ENCODE results near the gene ERBB4. TPM values are rescaled to one million over a fixed set of nuclear protein-coding genes. Genes with fewer than 3 reads are reported as not detected.

Gene ERBB4
- total RNA-seq, 1 donor from 2014 or later = 0.36 TPM

GRCh38 chr2:212173756-212174510 lies 364.7 kb downstream of the ERBB4 start:
- no peak for DNase-seq (ENCODE audit: low spot score)
- Mint-ChIP-seq H3K36me3 (ENCODE audit: low read depth, unreplicated experiment) (no peaks in the 10 kb centered on the region), H3K27ac (ENCODE audit: unreplicated experiment) (no peak overlapping the region), H3K4me3 (ENCODE audit: unreplicated experiment) (no peak overlapping the region), H3K4me1 (ENCODE audit: unreplicated experiment) (no peaks in the 10 kb centered on the region), H3K9me3 (ENCODE audit: unreplicated experiment) (no peaks in the 10 kb centered on the region), H3K27me3 (ENCODE audit: unreplicated experiment) (no peaks in the 10 kb centered on the region)
- no peak for TF ChIP-seq CTCF (IDR thresholded peaks at IDR 0.05; ENCODE audit: unreplicated experiment)

DNA sequence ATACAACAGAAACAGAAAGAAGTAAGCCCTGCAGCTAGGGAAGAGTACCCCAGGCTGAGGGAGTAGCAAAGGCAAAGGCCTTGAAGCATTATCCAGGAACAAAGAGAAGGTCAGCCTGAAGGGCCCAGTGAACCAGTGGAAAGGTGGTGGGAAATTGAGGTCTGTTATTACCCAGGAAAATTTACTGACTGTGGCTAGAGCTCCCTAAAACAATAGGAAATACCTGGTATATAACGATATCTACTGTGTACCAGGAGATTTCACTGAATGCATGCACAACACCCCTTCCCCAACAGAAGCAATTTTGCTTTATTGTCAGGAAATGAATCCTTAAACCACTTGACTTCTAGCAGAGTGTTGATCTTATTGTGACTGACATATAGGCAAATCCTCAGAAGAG lies 365.3 kb downstream of the ERBB4 start:
- H3K9me3 Mint-ChIP-seq (ENCODE audit: unreplicated experiment) = no peaks in the 10 kb centered on the region
- H3K4me3 Mint-ChIP-seq (ENCODE audit: unreplicated experiment) = no peak overlapping the region
- no peak overlapping the region for H3K27ac Mint-ChIP-seq (ENCODE audit: unreplicated experiment)
- no peak for TF ChIP-seq CTCF (IDR thresholded peaks at IDR 0.05; ENCODE audit: unreplicated experiment)
- DNase-seq (ENCODE audit: low spot score) = no peak
- H3K36me3 Mint-ChIP-seq (ENCODE audit: low read depth, unreplicated experiment) = no peaks in the 10 kb centered on the region
- H3K27me3 Mint-ChIP-seq (ENCODE audit: unreplicated experiment) = no peaks in the 10 kb centered on the region
- H3K4me1 Mint-ChIP-seq (ENCODE audit: unreplicated experiment) = no peaks in the 10 kb centered on the region

- H3K4me1 Mint-ChIP-seq (ENCODE audit: unreplicated experiment) = no peaks in the 10 kb centered on the region
- H3K9me3 Mint-ChIP-seq (ENCODE audit: unreplicated experiment) = no peaks in the 10 kb centered on the region
- H3K27ac Mint-ChIP-seq (ENCODE audit: unreplicated experiment) = no peak overlapping the region
- no peaks in the 10 kb centered on the region for H3K27me3 Mint-ChIP-seq (ENCODE audit: unreplicated experiment)
- no peaks in the 10 kb centered on the region for H3K36me3 Mint-ChIP-seq (ENCODE audit: low read depth, unreplicated experiment)
- H3K4me3 Mint-ChIP-seq (ENCODE audit: unreplicated experiment) = no peak overlapping the region
- no peak for TF ChIP-seq CTCF (IDR thresholded peaks at IDR 0.05; ENCODE audit: unreplicated experiment)
- DNase-seq (ENCODE audit: low spot score) = no peak
These were observed 368.2 kb downstream of the ERBB4 start for GRCh38 chr2:212170382-212170781.

DNA sequence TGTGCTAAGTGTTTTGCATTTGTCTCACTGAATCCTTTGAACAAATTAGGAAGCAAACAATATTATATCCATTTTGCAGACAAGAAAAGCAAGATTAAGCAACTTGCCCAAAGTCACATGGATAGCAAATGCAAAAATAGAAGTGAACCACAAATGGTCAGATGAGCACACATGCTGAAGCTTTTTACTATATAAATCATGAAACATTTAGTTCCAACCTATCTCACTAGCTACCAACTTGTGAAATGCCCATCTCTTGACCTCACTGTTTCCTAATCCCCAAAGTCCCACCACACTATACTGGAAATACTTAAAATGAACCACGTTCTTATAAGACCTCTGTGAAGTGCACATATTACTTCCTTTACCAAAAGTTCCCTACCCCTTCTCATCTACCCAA lies 380.5 kb downstream of the ERBB4 start:
- Mint-ChIP-seq H3K27me3 (ENCODE audit: unreplicated experiment) (no peaks in the 10 kb centered on the region), H3K4me1 (ENCODE audit: unreplicated experiment) (no peaks in the 10 kb centered on the region), H3K9me3 (ENCODE audit: unreplicated experiment) (no peaks in the 10 kb centered on the region), H3K36me3 (ENCODE audit: low read depth, unreplicated experiment) (no peaks in the 10 kb centered on the region), H3K4me3 (ENCODE audit: unreplicated experiment) (no peak overlapping the region), H3K27ac (ENCODE audit: unreplicated experiment) (no peak overlapping the region)
- no peak for TF ChIP-seq CTCF (IDR thresholded peaks at IDR 0.05; ENCODE audit: unreplicated experiment)
- no peak for DNase-seq (ENCODE audit: low spot score)

- Mint-ChIP-seq H3K4me1 (ENCODE audit: unreplicated experiment) (no peaks in the 10 kb centered on the region), H3K36me3 (ENCODE audit: low read depth, unreplicated experiment) (no peaks in the 10 kb centered on the region), H3K27ac (ENCODE audit: unreplicated experiment) (no peak overlapping the region), H3K27me3 (ENCODE audit: unreplicated experiment) (no peaks in the 10 kb centered on the region), H3K4me3 (ENCODE audit: unreplicated experiment) (no peak overlapping the region), H3K9me3 (ENCODE audit: unreplicated experiment) (no peaks in the 10 kb centered on the region)
- no peak for TF ChIP-seq CTCF (IDR thresholded peaks at IDR 0.05; ENCODE audit: unreplicated experiment)
- no peak for DNase-seq (ENCODE audit: low spot score)
These were observed 381.6 kb downstream of the ERBB4 start for GRCh38 chr2:212157012-212157411.
